Fibroblast of the aortic adventitia (primary cell): Measurements from ENCODE around the gene SLC22A15. TPM values are rescaled to one million over a fixed set of nuclear protein-coding genes. Genes with fewer than 3 reads are reported as not detected.
A peak's percentile ranks its signal among the peaks of the same experiment; 100 is the strongest.

Experiments
- DNase-seq: peaks from one replicate; pipeline ENCODE4 v3.0.0-alpha.2; 2010; ENCODE audit warnings: low read depth
- H3K4me3 ChIP-seq: 2 replicates; pipeline ENCODE4 v1.5.1; 2011; ENCODE audit warnings: low read depth, mild to moderate bottlenecking, control low read depth, low read length, moderate library complexity
- total RNA-seq: library from RNA; depleted of rRNA; stranded (reverse); fragments of >200 nt; gene quantifications from 2 replicates; pipeline ENCODE4 v1.2.3, GENCODE V29; 2012; ENCODE audit warnings: low replicate concordance
- TF ChIP-seq, protein P1 (sequence below): IDR thresholded peaks from 2 replicates; pipeline ENCODE4 v1.5.1; 2011; ENCODE audit warnings: mild to moderate bottlenecking, low read length, control low read depth, inconsistent platforms; ENCODE audit not compliant: insufficient read depth

SLC22A15 gene
- total RNA-seq, 1 donor: 4.2 TPM

- peak; percentile 2 for DNase-seq
- TF ChIP-seq, protein P1, sequence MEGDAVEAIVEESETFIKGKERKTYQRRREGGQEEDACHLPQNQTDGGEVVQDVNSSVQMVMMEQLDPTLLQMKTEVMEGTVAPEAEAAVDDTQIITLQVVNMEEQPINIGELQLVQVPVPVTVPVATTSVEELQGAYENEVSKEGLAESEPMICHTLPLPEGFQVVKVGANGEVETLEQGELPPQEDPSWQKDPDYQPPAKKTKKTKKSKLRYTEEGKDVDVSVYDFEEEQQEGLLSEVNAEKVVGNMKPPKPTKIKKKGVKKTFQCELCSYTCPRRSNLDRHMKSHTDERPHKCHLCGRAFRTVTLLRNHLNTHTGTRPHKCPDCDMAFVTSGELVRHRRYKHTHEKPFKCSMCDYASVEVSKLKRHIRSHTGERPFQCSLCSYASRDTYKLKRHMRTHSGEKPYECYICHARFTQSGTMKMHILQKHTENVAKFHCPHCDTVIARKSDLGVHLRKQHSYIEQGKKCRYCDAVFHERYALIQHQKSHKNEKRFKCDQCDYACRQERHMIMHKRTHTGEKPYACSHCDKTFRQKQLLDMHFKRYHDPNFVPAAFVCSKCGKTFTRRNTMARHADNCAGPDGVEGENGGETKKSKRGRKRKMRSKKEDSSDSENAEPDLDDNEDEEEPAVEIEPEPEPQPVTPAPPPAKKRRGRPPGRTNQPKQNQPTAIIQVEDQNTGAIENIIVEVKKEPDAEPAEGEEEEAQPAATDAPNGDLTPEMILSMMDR: no peak
- no peak overlapping the region for H3K4me3 ChIP-seq
These were observed 27.2 kb upstream of the SLC22A15 start for GRCh38 chr1:115949156-115949555.

- H3K4me3 ChIP-seq: no peak overlapping the region
- TF ChIP-seq, protein P1: no peak
- no peak for DNase-seq
These were observed 24.8 kb upstream of the SLC22A15 start for GRCh38 chr1:115951560-115951959.

GRCh38 chr1:115952547-115952946 is 23.8 kb upstream of the SLC22A15 start:
- H3K4me3 ChIP-seq: no peak overlapping the region
- TF ChIP-seq, protein P1: no peak
- DNase-seq: no peak

DNA sequence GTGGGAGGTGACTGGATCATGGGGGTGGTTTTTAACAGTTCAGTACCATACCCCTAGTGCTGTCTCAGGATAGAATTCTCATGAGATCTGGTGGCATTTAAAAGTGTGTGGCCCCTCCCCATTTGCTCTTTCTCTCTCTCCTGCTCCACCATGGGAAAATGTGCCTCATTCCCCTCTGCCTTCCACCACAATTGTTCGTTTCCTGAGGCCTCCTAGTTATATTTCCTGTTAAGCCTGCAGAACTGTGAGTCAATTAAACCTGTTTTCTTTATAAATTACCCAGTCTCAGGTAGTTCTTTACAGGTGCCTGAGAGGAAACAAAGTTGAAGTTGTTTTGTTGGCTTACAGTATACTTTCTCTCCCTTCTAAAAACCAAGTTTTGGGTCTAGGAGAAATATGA is 23.1 kb upstream of the SLC22A15 start:
- DNase-seq: no peak
- TF ChIP-seq, protein P1: no peak
- no peak overlapping the region for H3K4me3 ChIP-seq

DNA sequence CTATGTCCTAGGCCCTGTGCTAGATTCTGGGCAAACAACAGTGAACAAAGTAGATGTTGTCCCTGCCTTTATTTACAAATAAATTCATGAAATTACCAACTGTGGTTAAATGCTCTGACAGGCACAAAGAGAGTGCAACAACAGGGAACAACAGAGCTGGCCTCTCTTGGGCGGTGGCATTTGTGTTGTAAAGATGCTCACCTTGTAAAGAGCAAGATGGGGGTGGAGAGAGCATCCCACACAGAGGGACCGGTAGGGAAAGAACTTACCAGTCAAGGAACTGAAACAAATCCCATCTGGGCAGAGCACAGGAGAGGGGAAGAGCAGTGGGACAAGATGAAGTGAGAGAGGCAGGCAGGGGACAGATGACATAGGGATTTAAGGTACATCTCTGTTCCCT is 21.6 kb upstream of the SLC22A15 start:
- H3K4me3 ChIP-seq: no peak overlapping the region
- TF ChIP-seq, protein P1: no peak
- no peak for DNase-seq

GRCh38 chr1:115955228-115955627 is 21.1 kb upstream of the SLC22A15 start:
- no peak for DNase-seq
- TF ChIP-seq, protein P1: no peak
- H3K4me3 ChIP-seq: no peak overlapping the region

DNA sequence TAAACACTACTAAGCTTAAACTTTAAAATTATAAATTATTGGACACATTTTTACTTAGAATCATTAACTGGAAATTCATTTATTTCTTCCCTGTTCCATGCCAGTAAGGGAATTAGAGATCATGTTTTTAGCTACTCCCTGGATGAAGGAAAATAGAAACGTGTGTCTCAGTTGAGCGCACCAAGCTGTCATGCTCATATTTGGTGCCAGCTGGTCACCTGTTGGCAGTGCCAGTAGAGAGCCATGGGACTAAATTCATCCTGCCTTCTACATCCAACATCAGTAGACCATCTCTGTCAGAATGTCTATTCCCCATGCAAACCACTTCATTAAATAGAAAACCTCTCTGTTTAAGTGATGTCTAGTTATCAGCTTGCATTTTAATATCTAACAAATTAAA is 17.4 kb upstream of the SLC22A15 start:
- DNase-seq: no peak
- no peak overlapping the region for H3K4me3 ChIP-seq
- TF ChIP-seq, protein P1: no peak
